Fibroblast of skin of abdomen (primary cell): ENCODE data around the gene BIN2.

ENCODE experiments used
- DNase-seq: peaks from one replicate; pipeline ENCODE4 v3.0.0-alpha.2; 2013

Gene BIN2

DNA sequence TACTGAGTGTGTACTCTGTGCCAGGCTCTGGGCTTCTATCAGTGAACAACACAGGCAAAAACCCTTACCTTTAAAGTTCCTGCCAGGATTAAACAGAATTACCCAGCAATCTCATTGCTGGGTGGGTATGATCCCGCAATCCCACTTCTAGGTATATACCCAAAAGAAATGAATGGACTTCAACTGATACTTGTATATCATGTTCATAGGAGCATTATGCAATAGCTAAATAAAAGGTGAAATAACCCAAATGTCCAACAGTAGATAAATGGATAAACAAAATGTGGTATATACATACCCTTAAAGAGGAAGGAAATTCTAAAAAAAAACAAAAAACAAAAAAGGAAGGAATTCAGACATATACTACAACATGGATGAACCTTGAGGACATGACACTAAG lies 70.7 kb downstream of the BIN2 start:
- DNase-seq: no peak

DNA sequence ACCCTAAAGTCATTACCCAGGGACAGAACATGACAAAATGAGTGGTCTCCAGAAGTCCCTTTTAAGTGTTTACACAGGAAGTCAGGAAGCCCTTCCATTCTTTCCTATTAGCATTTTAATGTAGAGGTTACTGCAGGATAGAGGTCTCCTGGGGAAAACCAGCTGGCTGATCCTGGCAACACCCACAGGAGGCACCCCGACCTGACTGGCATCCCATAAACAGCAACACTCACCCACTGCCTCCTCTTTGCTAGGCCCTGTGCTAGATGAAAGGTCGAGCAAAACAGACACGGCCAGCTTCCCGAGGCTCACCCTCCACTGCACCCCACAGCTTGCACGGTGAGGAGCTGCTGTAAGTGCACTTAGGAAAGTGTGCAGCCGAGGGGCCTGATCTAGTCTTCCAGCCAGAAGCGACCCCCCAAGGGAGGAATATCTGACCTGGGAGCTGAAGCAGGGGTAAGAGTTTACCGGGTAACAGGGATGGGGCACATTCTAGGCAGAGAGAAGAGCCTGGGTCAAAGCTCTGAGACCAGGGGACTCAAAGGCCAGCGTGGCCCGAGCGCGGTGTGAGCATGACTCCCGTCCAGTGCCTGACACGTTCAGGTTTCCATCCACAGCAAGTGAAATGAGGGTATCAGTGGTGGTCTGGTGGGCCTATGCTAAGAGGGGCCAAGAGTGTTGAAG lies 76.3 kb downstream of the BIN2 start:
- no peak for DNase-seq

DNA sequence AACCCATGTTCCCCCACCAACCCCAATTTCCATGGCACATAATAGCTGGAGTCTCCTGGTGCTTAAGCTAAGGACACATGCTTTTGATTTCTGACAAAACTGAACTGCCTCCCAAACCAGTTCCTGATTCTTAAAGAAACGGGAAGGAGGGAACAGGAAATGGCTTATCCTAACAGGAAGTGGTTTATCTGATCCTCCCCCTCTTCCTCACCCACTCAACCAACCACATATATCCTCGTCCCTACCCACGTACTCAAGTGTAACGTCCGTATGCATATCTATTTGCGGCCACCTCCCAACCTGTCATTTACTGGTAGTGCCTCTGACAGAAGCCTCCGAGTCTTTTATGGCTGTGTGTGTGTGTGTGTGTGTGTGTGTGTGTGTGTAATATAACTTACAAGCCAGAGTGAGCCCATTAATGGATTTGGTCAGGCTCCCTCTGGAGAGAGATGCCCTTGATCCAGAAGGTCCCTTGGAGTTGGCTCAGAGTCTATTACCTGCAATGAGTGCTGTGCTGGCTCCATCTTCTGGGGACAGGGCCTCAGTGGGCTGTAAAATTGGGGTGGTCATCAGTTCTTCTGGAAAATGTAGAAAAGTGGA lies 77.6 kb downstream of the BIN2 start:
- DNase-seq: peak; percentile 61

DNA sequence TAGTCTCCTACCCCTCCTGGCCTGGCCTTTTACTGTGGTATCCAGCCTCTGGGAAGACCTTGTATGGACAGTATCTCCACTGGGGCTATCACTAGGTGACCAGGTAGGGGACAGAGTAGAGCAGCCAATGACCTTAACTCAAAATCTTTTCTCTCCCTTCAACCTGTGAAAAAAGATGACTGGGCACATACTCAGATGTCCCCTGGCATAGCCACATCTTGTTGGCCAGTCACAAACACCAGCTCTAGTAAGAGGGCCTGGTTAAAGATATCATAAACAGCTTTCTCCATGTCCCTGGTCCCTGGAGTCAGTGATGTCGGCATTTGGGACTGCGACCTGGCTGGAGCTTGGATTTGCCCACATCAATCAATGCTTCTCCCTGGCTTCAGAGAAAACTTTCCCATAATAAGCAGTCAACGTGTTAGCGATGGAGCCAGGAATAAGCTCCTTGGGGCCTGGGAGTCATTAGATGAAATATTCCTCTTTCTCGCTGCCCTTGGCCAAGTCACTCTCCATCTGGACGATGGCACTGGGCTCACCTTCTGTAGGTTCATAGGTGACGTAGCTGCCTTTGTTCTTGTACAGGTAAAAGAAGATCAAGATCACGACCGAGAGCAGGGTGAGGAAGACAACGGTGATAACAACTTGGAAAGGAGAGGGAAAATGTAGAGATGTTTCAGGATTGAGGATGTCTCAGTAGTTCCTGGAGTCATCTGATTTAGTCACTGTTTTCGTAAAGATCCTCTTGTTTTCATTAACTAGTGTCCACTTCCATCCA lies 78.3 kb downstream of the BIN2 start:
- DNase-seq: no peak

DNA sequence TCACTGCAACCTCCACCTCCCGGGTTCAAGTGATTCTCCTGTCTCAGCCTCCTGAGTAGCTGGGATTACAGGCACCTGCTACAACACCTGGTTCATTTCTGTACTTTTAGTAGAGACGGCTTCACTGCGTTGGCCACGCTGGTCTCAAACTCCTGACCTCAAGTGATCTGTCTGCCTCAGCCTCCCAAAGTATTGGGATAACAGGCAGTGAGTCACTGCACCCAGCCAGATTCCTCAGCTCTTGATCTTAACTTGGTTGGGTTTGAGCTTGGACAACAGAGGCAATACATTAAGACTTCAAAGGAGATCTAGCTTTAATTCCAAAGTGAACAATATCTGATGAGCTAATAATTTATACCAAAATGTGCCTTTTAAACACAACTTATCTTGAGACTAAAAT lies 79.7 kb downstream of the BIN2 start:
- peak; percentile 15 for DNase-seq

DNA sequence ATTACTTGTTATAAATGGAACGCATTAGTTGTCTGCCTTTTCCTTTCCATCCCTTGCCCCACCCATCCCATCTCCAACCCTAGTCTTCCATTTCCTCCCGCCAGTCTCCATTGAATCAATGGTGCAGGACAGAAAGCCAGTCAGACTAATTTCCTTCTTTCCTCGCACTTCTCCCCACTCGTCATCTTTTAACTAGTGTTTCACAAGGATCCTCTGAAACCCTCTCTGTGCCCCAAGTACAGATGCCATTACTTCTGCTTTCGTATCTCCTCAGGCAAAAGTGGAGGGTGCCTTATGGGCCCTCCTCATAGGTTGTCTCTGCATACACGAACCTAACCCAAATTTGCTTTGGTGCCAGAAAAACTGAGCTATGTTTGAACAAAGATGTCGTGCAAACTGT lies 81.1 kb downstream of the BIN2 start:
- no peak for DNase-seq

DNA sequence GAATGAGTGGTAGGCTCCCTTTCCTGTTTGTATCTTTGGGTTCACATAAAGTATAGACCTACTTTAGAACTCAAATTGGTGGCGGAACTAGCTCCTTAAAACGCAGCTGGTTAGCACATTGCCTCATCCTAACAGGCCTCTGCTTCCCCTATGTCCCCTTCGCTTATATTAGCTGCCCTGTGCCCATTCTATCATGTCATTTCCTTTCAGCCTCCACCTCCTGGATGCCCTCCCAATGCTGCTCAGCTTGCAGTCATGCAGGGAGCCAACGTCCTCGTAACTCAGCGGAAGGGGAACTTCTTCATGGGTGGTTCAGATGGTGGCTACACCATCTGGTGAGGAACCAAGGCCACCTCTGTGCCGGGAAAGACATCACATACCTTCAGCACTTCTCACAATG lies 81.9 kb downstream of the BIN2 start:
- DNase-seq: no peak

DNA sequence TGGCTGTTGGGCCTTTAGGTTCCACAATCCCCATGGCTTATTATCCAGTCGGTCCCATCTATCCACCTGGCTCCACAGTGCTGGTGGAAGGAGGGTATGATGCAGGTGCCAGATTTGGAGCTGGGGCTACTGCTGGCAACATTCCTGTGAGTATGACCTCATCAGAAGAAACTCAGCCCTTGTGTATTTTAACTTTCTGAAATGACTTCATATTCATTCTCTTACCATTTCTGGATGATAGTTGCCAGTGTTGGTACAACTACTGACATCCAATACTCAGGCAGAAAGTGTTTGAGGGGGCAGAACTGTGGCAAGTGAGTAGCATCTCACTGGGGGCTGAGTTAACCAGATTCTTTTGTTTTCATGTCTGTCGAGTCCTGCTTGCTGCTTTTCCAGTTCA lies 83.0 kb downstream of the BIN2 start:
- peak; percentile 16 for DNase-seq

DNA sequence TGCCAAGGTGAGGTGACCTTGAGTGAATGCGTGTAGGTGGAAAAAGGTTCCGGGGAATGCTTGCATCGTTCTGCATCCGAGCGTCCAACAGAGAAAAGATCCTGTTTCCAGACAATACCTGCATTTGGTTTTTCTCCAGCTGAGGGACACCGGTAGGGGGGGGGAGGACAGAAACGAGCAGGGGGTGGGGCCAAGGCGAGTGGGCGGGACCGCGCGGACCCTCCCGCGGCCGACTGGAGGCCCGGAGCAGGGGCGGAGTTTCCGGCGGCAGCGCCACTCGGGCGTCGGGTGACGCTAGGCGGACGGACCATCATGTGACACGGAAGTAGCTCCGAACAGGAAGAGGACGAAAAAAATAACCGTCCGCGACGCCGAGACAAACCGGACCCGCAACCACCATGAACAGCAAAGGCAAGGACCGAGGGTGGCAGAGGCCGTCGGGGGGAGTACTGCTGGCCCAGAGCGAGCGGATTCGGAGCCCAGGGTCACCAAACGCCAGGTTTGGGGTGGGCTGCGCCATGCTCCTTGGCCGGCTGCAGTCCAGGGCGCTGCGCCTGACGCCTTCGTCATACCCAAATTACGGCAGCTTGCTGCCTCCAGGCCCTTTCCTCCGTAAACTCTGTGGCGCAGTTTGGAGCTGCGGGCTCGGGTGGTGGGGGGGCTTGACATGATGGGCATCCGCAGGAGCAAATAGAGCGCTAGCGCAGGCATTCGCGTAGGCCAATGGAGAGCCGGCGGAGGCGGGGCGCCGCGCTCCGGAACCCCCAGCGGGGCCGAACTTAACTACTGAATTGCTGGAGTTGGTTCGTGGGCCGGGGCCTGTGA lies 85.3 kb downstream of the BIN2 start, which contains the start of gene DAZAP2:
Gene DAZAP2, plus strand, starts transcription at position 317 of the 825 bp plus-strand sequence. Its CDS starts 82 bp downstream, at position 399.
- DNase-seq: peak; percentile 95

DNA sequence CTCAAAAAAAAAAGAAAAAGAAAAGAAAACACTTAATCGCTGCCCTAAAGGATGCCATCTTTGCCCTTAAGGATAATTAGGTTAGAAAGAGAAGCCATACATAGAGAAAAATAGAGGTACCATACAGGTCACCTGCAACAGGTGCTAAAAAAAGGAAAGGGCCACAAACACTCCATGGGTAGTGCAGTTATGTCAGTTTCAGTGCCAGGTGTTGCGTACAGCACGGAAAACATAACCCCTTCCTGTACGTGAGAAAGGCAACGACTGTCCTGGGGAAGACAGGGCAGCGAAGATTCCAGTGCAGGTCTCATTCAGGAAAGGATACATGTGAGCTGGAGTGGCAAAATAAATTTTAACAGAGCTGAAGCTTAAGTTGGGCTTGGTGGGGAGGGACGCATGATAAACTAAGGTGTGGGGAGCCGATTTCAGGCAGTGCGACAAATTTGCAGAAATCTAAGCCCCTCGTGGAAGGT lies 85.9 kb downstream of the BIN2 start:
- no peak for DNase-seq

DNA sequence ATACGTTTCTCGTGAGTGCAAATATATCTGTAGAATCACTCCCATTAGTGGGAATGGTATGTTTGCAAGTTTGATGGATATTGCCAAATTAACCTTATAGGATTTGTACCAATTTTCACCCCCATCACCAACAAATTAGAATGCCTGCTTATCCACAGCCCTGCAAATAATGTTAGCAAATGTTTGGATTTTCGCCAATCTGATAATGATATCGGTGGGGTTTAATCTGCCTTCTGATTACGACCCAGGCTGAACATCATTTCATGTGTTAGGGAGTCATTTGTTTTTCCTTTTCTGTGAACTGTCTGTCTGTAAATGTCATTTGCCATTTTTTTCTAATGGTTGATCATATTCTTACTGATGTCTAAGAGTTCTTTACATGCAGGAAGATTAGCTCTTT lies 89.4 kb downstream of the BIN2 start:
- DNase-seq: no peak

DNA sequence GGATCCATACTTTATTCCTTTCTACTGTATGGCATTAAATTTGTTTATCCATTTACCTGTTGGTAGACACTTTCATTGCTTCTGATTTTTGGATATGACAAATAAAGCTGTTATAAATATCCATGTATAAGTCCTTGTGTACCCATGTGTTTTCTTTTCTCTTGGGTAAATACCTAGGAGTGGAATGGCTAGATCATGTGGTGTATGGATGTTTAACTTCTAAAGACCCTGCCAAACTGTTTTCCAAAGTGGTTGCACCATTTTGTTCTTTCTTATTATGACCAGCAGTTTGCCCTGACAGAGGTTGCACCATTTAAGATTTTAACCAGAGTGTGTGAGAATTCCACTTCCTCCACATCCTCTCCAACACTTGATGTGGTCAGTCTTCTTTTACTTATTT lies 91.3 kb downstream of the BIN2 start:
- no peak for DNase-seq
